ENCODE results near the gene SPATA2L.
A peak's percentile ranks its signal among the peaks of the same experiment; 100 is the strongest.

Gene SPATA2L

GRCh38 chr16:89701425-89702406 lies at the start of gene SPATA2L:
Gene SPATA2L, minus strand, starts transcription at chr16:89701705. Its CDS starts 473 bp downstream, at chr16:89701232.
- DNase-seq (ENCODE audit: low spot score): peak; percentile 60

- no peak for DNase-seq (ENCODE audit: low spot score)
Observed at GRCh38 chr16:89749637-89750036, 48.1 kb upstream of the SPATA2L start.

GRCh38 chr16:89748921-89749320 lies 47.4 kb upstream of the SPATA2L start:
- no peak for DNase-seq (ENCODE audit: low spot score)

- no peak for DNase-seq (ENCODE audit: low spot score)
Observed at GRCh38 chr16:89748076-89748475, 46.6 kb upstream of the SPATA2L start.

- no peak for DNase-seq (ENCODE audit: low spot score)
Observed at GRCh38 chr16:89746043-89746442, 44.5 kb upstream of the SPATA2L start.

GRCh38 chr16:89744813-89745212 lies 43.3 kb upstream of the SPATA2L start:
- DNase-seq (ENCODE audit: low spot score): no peak

- DNase-seq (ENCODE audit: low spot score): no peak
Observed at GRCh38 chr16:89742948-89743347, 41.4 kb upstream of the SPATA2L start.

GRCh38 chr16:89741342-89742014 lies 40.0 kb upstream of the SPATA2L start:
- no peak for DNase-seq (ENCODE audit: low spot score)

GRCh38 chr16:89739383-89739782 lies 37.9 kb upstream of the SPATA2L start:
- DNase-seq (ENCODE audit: low spot score): no peak

- DNase-seq (ENCODE audit: low spot score): no peak
Observed at GRCh38 chr16:89738538-89739317, 37.2 kb upstream of the SPATA2L start.

GRCh38 chr16:89738072-89738377 lies 36.5 kb upstream of the SPATA2L start:
- no peak for DNase-seq (ENCODE audit: low spot score)

GRCh38 chr16:89737341-89738071 lies 36.0 kb upstream of the SPATA2L start:
- DNase-seq (ENCODE audit: low spot score): no peak

- DNase-seq (ENCODE audit: low spot score): no peak
Observed at GRCh38 chr16:89736554-89736953, 35.0 kb upstream of the SPATA2L start.

GRCh38 chr16:89733792-89734191 lies 32.3 kb upstream of the SPATA2L start:
- DNase-seq (ENCODE audit: low spot score): no peak

GRCh38 chr16:89733322-89733721 lies 31.8 kb upstream of the SPATA2L start:
- no peak for DNase-seq (ENCODE audit: low spot score)

GRCh38 chr16:89732918-89733242 lies 31.4 kb upstream of the SPATA2L start:
- DNase-seq (ENCODE audit: low spot score): no peak

- no peak for DNase-seq (ENCODE audit: low spot score)
Observed at GRCh38 chr16:89732142-89732917, 30.8 kb upstream of the SPATA2L start.

GRCh38 chr16:89730610-89731234 lies 29.2 kb upstream of the SPATA2L start:
- no peak for DNase-seq (ENCODE audit: low spot score)

GRCh38 chr16:89729863-89730593 lies 28.5 kb upstream of the SPATA2L start:
- DNase-seq (ENCODE audit: low spot score): no peak

- no peak for DNase-seq (ENCODE audit: low spot score)
Observed at GRCh38 chr16:89729293-89729692, 27.8 kb upstream of the SPATA2L start.
